Tibial nerve (tissue), 4 donors: ENCODE measurements around the gene SHISA8.

Source experiments
- CTCF ChIP-seq, 5 experiments: fragments of 200-600 bp in 3 of 5; fragments of 450-650 bp in 2 of 5; sonication (generic) in 3 of 5; IDR thresholded peaks; one replicate each; pipeline ENCODE4 v1.5.1; 2016 to 2019; ENCODE audit warnings: antibody characterized with exemption in 5 of 5, mild to moderate bottlenecking in 3 of 5, moderate library complexity in 2 of 5
- EP300 ChIP-seq, 2 donors: sonication (generic); formaldehyde crosslinking; IDR thresholded peaks; one replicate each; pipeline ENCODE4 v1.6.1; 2017; ENCODE audit warnings: antibody characterized with exemption in 2 of 2, mild to moderate bottlenecking in 1 of 2

GRCh38 chr22:41933411-41934177, 18.7 kb upstream of the SHISA8 start:
- TF ChIP-seq CTCF (IDR thresholded peaks at IDR 0.05) (no peak), EP300 (IDR thresholded peaks at IDR 0.05) (no peak)
